ENCODE results near the gene PJVK.
"Not testable (repeated sequence)": the region's sequence is repeated elsewhere in the genome, so short reads cannot be mapped to it uniquely, and the experiment has no call there.

The PJVK gene

DNA sequence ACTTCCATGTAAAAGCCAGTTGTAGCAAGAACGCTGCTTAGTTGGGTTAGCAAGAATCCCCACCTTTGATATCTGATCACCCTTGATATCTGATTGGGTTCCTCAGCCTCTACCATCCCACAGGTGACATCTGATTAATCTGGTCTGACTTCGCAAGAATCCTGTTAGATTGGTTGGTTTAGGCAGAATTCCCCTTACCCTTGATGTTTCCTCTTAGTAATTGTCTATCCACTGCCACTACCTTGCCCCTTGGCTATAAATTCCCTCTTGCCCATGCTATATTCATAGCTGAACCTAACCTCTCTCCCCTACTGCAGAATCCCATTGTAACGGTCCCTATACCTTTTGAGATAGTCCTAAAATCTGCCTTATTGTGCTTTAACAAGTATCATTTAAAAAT lies 33.3 kb upstream of the PJVK start:
- no peak overlapping the region for H3K4me3 ChIP-seq (ENCODE audit: low read length)
- no peaks in the 10 kb centered on the region for H3K27me3 ChIP-seq (ENCODE audit: control insufficient read depth, insufficient read depth, low read length)
- H3K4me1 ChIP-seq (ENCODE audit: control insufficient read depth, low read depth, low read length) = no peaks in the 10 kb centered on the region
- H3K36me3 ChIP-seq (ENCODE audit: control insufficient read depth, low read depth, low read length) = no peaks in the 10 kb centered on the region
- no peak overlapping the region for H3K9ac ChIP-seq (ENCODE audit: low read length)
- H3K27ac ChIP-seq (ENCODE audit: low read length) = no peak overlapping the region
- H3K9me3 ChIP-seq (ENCODE audit: control insufficient read depth, low read depth, low read length) = no peaks in the 10 kb centered on the region

DNA sequence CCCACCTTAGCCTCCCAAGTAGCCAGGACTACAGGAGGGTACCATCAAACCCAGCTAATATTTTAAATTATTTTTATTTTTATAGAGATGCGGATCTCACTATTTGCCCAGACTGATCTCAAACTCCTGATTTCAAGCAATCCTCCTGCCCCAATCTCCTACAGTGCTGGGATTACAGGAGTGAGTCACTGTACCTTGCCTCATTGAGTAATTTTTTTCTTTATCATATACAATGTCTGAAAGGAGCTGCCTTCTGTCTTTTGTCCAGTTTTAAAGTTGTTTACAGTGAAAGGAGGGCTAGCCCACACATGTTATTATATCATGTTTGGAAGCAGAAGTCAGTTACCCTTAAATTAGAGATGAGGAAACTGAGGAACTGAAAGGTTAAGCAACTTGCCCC lies 32.8 kb upstream of the PJVK start:
- Histone ChIP-seq H3K4me1 (ENCODE audit: control insufficient read depth, low read depth, low read length) (no peaks in the 10 kb centered on the region), H3K9ac (ENCODE audit: low read length) (no peak overlapping the region), H3K27me3 (ENCODE audit: control insufficient read depth, insufficient read depth, low read length) (no peaks in the 10 kb centered on the region), H3K27ac (ENCODE audit: low read length) (no peak overlapping the region), H3K36me3 (ENCODE audit: control insufficient read depth, low read depth, low read length) (no peaks in the 10 kb centered on the region), H3K4me3 (ENCODE audit: low read length) (no peak overlapping the region), H3K9me3 (ENCODE audit: control insufficient read depth, low read depth, low read length) (no peaks in the 10 kb centered on the region)

DNA sequence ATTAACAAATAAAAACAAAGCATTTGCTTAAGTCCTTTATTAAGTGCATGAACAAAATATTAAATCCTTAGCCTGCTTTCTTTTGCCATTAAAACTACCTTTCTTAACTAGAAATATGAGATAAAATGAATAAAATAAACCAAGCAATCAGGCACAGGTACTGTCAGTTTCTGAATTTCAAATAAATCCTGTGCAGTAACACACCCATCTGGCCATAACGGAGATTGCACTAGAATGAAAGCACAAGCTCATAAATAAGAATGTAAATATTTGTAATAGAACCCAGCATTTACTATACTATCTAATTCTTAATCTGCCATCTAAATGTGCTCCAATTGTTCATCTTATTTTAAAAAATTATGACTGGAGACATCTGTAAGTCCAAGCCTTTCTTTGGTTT lies 32.1 kb upstream of the PJVK start:
- H3K9ac ChIP-seq (ENCODE audit: low read length) = no peak overlapping the region
- no peaks in the 10 kb centered on the region for H3K9me3 ChIP-seq (ENCODE audit: control insufficient read depth, low read depth, low read length)
- H3K4me3 ChIP-seq (ENCODE audit: low read length) = no peak overlapping the region
- no peaks in the 10 kb centered on the region for H3K4me1 ChIP-seq (ENCODE audit: control insufficient read depth, low read depth, low read length)
- no peaks in the 10 kb centered on the region for H3K36me3 ChIP-seq (ENCODE audit: control insufficient read depth, low read depth, low read length)
- H3K27me3 ChIP-seq (ENCODE audit: control insufficient read depth, insufficient read depth, low read length) = no peaks in the 10 kb centered on the region
- no peak overlapping the region for H3K27ac ChIP-seq (ENCODE audit: low read length)

DNA sequence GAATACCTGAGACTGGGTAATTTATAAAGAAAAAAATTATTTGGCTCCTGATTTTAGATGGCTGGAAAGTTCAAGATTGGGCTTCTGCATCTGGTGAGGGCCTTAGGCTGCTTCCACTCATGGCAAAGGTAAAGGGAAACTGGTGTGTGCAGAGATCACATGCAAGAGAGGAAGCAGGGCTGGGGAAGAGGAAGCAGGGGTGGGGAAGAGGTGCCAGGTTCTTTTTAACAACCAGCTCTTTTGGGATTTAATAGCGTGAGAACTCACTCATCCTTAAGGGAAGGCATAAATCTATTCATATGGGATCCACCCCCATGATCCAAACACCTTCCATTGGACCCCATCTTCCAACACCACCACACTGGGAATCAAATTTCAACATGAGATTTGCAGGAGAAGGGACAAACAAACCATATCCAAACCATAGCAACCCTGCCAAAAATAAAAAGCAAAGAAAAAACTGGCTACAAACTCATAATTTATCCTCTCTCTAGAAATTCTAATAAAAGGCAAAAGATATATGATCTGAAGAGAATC lies 30.6 kb upstream of the PJVK start:
- no peaks in the 10 kb centered on the region for H3K9me3 ChIP-seq (ENCODE audit: control insufficient read depth, low read depth, low read length)
- no peaks in the 10 kb centered on the region for H3K4me1 ChIP-seq (ENCODE audit: control insufficient read depth, low read depth, low read length)
- no peaks in the 10 kb centered on the region for H3K27me3 ChIP-seq (ENCODE audit: control insufficient read depth, insufficient read depth, low read length)
- no peak overlapping the region for H3K9ac ChIP-seq (ENCODE audit: low read length)
- no peaks in the 10 kb centered on the region for H3K36me3 ChIP-seq (ENCODE audit: control insufficient read depth, low read depth, low read length)
- H3K27ac ChIP-seq (ENCODE audit: low read length) = no peak overlapping the region
- no peak overlapping the region for H3K4me3 ChIP-seq (ENCODE audit: low read length)

DNA sequence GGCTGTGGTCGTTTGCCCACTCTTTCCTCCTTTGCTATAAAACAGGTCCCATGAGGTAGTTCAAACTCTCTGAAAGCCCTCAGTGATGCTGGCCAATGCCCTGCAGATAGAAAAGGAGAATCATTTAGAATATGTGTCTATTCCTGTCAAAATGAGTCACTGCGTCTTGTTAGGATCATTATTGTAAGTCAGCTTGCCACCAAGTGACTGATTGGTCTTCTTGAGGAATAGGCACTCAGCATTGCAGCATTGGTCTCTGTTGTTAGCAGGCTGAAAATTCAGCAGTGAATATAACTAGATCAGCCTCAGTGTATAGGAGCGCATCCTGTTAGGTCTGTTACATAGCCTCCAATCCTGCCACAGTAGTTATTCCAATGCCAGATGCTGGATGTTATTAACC lies 29.1 kb upstream of the PJVK start:
- Histone ChIP-seq H3K27me3 (ENCODE audit: control insufficient read depth, insufficient read depth, low read length) (no peaks in the 10 kb centered on the region), H3K9me3 (ENCODE audit: control insufficient read depth, low read depth, low read length) (no peaks in the 10 kb centered on the region), H3K27ac (ENCODE audit: low read length) (no peak overlapping the region), H3K9ac (ENCODE audit: low read length) (no peak overlapping the region), H3K4me1 (ENCODE audit: control insufficient read depth, low read depth, low read length) (no peaks in the 10 kb centered on the region), H3K36me3 (ENCODE audit: control insufficient read depth, low read depth, low read length) (no peaks in the 10 kb centered on the region), H3K4me3 (ENCODE audit: low read length) (no peak overlapping the region)

DNA sequence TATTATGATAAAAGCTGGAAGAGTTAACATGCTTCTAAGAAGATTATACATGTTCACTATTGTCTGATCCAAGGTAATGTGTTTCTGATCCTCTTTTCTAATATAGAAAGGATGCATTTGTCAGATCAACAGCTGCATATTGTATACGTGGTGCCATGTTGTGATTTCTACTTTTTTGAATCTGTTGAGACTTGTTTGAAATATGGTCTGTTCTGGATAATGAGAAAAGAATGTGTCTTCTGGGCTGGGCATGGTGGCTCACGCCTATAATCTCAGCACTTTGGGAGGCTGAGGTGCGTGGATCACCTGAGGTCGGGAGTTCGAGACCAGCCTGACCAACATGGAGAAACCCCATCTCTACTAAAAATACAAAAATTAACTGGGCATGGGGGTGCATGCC lies 27.4 kb upstream of the PJVK start:
- not testable (repeated sequence) for H3K4me3 ChIP-seq (ENCODE audit: low read length); H3K27me3 ChIP-seq (ENCODE audit: control insufficient read depth, insufficient read depth, low read length); H3K27ac ChIP-seq (ENCODE audit: low read length); H3K36me3 ChIP-seq (ENCODE audit: control insufficient read depth, low read depth, low read length); H3K9me3 ChIP-seq (ENCODE audit: control insufficient read depth, low read depth, low read length); H3K4me1 ChIP-seq (ENCODE audit: control insufficient read depth, low read depth, low read length); H3K9ac ChIP-seq (ENCODE audit: low read length)

DNA sequence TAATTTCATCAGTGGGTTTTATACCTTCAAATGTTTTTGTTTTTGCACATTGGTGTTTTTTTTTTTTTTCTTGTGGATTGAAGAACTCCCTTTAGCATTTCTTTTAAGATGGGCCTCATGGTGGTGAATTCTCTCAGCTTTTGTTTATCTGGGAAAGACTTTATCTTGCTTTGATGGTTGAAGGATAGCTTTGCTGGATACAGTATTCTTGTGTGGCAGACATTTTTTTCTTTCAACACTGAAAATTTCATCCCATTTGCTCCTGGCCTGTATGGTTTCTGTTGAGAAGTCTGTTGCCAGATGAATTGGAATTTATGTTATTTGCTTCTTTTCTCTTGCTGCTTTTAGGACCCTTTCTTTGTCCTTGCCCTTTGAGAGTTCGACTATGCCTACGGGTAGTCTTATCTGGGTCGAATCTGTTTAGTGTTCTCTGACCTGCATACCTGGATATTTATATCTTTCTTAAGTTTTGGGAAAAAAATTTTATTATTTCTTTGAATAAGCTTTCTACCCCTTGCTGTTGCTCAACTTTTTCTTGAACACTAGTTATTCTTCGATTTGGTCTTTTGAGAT lies 25.8 kb upstream of the PJVK start:
- H3K9ac ChIP-seq (ENCODE audit: low read length) = no peak overlapping the region
- no peak overlapping the region for H3K27ac ChIP-seq (ENCODE audit: low read length)
- no peaks in the 10 kb centered on the region for H3K4me1 ChIP-seq (ENCODE audit: control insufficient read depth, low read depth, low read length)
- no peaks in the 10 kb centered on the region for H3K9me3 ChIP-seq (ENCODE audit: control insufficient read depth, low read depth, low read length)
- no peaks in the 10 kb centered on the region for H3K27me3 ChIP-seq (ENCODE audit: control insufficient read depth, insufficient read depth, low read length)
- peaks cover 13% of the 10 kb centered on the region for H3K36me3 ChIP-seq (ENCODE audit: control insufficient read depth, low read depth, low read length)
- H3K4me3 ChIP-seq (ENCODE audit: low read length) = no peak overlapping the region

DNA sequence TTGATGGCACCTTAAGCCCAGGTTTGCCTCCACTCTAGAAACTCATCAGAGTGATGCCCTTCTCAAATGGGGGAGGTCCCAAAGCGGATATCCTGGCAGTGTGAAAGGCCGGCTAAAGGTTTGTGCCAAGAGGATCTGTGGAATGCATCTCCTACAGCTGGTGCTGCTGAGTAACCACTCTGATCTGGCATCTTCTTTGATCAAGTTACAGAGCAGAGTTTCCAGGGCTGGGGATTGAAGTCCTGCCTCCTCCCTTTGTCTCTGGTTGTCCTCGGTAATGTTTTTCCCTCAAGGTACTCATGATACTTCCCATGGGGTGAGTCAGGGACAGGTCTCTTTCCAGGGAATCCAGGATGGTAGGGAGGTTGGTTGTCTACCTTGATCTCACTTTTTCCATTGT lies 24.8 kb upstream of the PJVK start:
- Histone ChIP-seq H3K4me3 (ENCODE audit: low read length) (no peak overlapping the region), H3K9me3 (ENCODE audit: control insufficient read depth, low read depth, low read length) (no peaks in the 10 kb centered on the region), H3K4me1 (ENCODE audit: control insufficient read depth, low read depth, low read length) (no peaks in the 10 kb centered on the region), H3K36me3 (ENCODE audit: control insufficient read depth, low read depth, low read length) (peaks cover 24% of the 10 kb centered on the region), H3K27me3 (ENCODE audit: control insufficient read depth, insufficient read depth, low read length) (no peaks in the 10 kb centered on the region), H3K27ac (ENCODE audit: low read length) (no peak overlapping the region), H3K9ac (ENCODE audit: low read length) (no peak overlapping the region)

DNA sequence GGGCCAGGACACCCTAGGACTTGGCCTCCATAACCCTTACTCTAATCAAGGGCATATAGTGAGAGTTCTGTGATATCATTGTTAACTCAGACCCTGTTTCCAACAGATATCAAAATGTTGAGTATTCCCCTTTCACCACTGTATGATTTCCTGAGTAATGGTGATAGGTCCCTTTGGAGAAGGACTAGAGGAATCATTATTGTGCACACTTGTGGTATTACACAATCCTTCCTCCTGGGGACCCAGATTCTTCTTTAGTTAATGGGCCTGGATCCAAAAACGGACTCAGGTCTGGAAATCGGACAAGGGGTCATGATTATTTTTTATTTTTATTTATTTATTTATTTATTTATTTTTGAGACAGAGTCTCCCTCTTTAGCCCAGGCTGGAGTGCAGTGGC lies 23.7 kb upstream of the PJVK start:
- no peaks in the 10 kb centered on the region for H3K9me3 ChIP-seq (ENCODE audit: control insufficient read depth, low read depth, low read length)
- H3K27ac ChIP-seq (ENCODE audit: low read length) = no peak overlapping the region
- H3K9ac ChIP-seq (ENCODE audit: low read length) = no peak overlapping the region
- peaks cover 34% of the 10 kb centered on the region for H3K36me3 ChIP-seq (ENCODE audit: control insufficient read depth, low read depth, low read length)
- H3K4me1 ChIP-seq (ENCODE audit: control insufficient read depth, low read depth, low read length) = no peaks in the 10 kb centered on the region
- H3K4me3 ChIP-seq (ENCODE audit: low read length) = no peak overlapping the region
- no peaks in the 10 kb centered on the region for H3K27me3 ChIP-seq (ENCODE audit: control insufficient read depth, insufficient read depth, low read length)

DNA sequence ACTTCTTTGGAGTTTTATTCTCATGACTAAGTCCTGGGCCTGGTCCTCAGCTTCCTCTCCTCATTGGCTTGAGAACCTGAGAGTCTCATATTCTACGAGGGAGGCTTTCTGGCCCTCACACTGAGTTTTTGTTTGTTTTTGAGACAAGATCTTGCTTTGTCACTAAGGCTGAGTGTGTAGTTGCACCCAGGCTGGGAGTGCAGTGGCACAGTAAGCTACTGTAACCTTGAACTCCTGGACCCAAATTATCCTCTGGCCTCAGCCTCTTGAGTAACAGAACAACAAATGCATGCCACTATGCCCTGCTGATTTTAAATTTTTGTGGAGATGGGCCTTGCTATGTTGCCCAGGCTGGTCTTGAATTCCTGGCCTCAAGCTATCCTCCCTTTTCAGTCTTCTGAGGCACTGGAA lies 22.8 kb upstream of the PJVK start:
- Histone ChIP-seq H3K27ac (ENCODE audit: low read length) (no peak overlapping the region), H3K9ac (ENCODE audit: low read length) (no peak overlapping the region), H3K4me1 (ENCODE audit: control insufficient read depth, low read depth, low read length) (no peaks in the 10 kb centered on the region), H3K4me3 (ENCODE audit: low read length) (no peak overlapping the region), H3K9me3 (ENCODE audit: control insufficient read depth, low read depth, low read length) (no peaks in the 10 kb centered on the region), H3K27me3 (ENCODE audit: control insufficient read depth, insufficient read depth, low read length) (no peaks in the 10 kb centered on the region), H3K36me3 (ENCODE audit: control insufficient read depth, low read depth, low read length) (peaks cover 44% of the 10 kb centered on the region)

DNA sequence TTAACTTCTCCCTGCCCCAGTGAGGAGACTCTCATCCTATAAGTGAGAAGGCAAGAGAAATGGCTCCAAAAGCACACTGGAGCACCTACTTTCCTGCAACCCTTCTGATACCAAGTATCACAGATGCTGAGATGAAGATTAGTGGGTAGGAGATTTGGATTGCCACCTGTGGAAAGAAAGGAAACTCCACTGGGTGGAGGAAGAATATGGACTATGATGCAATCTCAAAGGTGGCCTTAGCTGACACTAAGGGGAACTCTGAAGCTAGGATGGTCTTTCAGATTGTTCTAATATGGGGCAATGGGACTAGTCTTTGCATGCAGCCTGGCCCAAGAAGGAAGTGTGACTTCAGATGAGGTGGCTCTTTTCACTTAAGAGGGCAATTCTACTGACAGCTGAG lies 21.8 kb upstream of the PJVK start:
- Histone ChIP-seq H3K27me3 (ENCODE audit: control insufficient read depth, insufficient read depth, low read length) (no peaks in the 10 kb centered on the region), H3K9ac (ENCODE audit: low read length) (no peak overlapping the region), H3K4me1 (ENCODE audit: control insufficient read depth, low read depth, low read length) (no peaks in the 10 kb centered on the region), H3K9me3 (ENCODE audit: control insufficient read depth, low read depth, low read length) (no peaks in the 10 kb centered on the region), H3K4me3 (ENCODE audit: low read length) (no peak overlapping the region), H3K36me3 (ENCODE audit: control insufficient read depth, low read depth, low read length) (peaks cover 50% of the 10 kb centered on the region), H3K27ac (ENCODE audit: low read length) (no peak overlapping the region)

DNA sequence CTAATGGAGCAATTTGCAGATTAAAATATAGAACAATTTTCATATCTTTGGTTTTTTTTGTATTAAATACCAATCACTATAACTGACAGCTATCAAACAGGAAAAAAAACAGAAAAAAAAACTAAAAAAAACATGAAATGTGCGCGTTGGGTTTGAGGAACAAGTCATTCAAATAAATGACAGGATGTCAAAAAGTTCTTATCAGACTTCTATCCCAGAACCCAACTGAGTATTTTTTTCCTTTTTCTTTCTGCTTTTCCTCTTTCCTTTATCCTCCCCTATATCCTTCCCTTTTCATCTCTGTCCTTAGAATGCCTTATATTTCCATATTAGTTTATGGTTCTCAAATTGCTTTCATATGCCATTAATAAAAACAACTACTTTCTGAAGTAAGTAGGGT lies 14.5 kb upstream of the PJVK start:
- no peaks in the 10 kb centered on the region for H3K4me1 ChIP-seq (ENCODE audit: control insufficient read depth, low read depth, low read length)
- no peak overlapping the region for H3K4me3 ChIP-seq (ENCODE audit: low read length)
- H3K9me3 ChIP-seq (ENCODE audit: control insufficient read depth, low read depth, low read length) = no peaks in the 10 kb centered on the region
- H3K27me3 ChIP-seq (ENCODE audit: control insufficient read depth, insufficient read depth, low read length) = no peaks in the 10 kb centered on the region
- no peak overlapping the region for H3K9ac ChIP-seq (ENCODE audit: low read length)
- no peak overlapping the region for H3K27ac ChIP-seq (ENCODE audit: low read length)
- H3K36me3 ChIP-seq (ENCODE audit: control insufficient read depth, low read depth, low read length) = peaks cover 91% of the 10 kb centered on the region
